Measurements from ENCODE around the gene ITFG2. TPM values are rescaled to one million over a fixed set of nuclear protein-coding genes. Genes with fewer than 3 reads are reported as not detected.
"Not testable (repeated sequence)": the region's sequence is repeated elsewhere in the genome, so short reads cannot be mapped to it uniquely, and the experiment has no call there.

Gene ITFG2
- total and polyA plus RNA-seq, 2 experiments from 2014 or later: 30.4 to 45.5 TPM

DNA sequence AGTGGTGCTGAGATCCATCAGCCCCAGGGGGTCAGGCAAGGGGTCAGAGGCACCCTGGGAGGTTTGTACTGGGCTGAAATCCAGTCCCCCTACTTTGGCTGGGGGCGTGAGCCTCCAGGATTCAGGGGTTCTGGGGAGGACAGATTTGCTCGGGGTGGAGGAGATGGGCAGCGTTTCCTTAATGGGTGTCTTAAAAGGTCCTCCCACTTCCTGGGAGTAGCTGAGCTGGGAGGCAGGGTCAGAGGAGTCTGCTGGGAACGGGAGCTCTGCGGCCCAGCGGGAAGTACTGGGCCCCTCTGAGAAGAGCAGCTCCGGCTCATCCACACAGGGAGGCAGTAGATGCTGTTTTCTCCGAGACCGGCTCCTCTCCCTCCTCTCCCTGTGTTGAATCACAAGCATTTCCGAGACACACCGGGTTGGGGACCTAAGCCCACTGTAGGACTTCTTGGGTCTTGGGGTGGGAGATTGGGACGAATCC lies 46.5 kb downstream of the ITFG2 start:
- Histone ChIP-seq H3K36me3 (no peaks in the 10 kb centered on the region), H3K4me3 (no peak overlapping the region), H3K27me3 (no peaks in the 10 kb centered on the region), H3K27ac (no peak overlapping the region), H3K4me1 (ENCODE audit: low read depth) (no peaks in the 10 kb centered on the region), H3K9me3 (ENCODE audit: low read depth) (no peaks in the 10 kb centered on the region)
- TF ChIP-seq, protein P1, sequence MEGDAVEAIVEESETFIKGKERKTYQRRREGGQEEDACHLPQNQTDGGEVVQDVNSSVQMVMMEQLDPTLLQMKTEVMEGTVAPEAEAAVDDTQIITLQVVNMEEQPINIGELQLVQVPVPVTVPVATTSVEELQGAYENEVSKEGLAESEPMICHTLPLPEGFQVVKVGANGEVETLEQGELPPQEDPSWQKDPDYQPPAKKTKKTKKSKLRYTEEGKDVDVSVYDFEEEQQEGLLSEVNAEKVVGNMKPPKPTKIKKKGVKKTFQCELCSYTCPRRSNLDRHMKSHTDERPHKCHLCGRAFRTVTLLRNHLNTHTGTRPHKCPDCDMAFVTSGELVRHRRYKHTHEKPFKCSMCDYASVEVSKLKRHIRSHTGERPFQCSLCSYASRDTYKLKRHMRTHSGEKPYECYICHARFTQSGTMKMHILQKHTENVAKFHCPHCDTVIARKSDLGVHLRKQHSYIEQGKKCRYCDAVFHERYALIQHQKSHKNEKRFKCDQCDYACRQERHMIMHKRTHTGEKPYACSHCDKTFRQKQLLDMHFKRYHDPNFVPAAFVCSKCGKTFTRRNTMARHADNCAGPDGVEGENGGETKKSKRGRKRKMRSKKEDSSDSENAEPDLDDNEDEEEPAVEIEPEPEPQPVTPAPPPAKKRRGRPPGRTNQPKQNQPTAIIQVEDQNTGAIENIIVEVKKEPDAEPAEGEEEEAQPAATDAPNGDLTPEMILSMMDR (IDR thresholded peaks at IDR 0.05; ENCODE audit: low read depth, low read length): no peak
- no peak for DNase-seq (ENCODE audit: low read depth in 1 of 2, low spot score in 1 of 2)

DNA sequence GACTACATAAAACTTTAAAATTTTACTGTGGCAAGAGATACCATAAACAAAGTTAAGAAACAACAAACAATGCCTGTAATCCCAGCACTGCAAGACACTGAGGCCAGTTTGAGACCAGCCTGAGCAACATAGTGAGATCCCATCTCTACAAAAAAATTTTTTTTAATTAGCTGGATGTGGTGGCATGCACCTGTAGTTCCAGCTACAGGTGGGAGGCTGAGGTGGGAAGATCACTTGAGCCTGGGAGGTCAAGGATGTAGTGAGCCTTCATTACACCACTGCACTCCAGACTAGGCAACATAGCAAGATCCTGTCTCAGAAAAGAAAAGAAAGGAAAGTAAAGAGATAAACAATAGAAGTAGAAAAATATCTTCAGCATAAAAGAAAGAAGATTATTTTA lies 47.7 kb downstream of the ITFG2 start:
- TF ChIP-seq, protein P1 (IDR thresholded peaks at IDR 0.05; ENCODE audit: low read depth, low read length): no peak
- no peaks in the 10 kb centered on the region for H3K27me3 ChIP-seq
- H3K36me3 ChIP-seq: no peaks in the 10 kb centered on the region
- DNase-seq (ENCODE audit: low read depth in 1 of 2, low spot score in 1 of 2): no peak
- no peaks in the 10 kb centered on the region for H3K4me1 ChIP-seq (ENCODE audit: low read depth)
- H3K4me3 ChIP-seq: no peak overlapping the region
- H3K9me3 ChIP-seq (ENCODE audit: low read depth): no peaks in the 10 kb centered on the region
- H3K27ac ChIP-seq: no peak overlapping the region

DNA sequence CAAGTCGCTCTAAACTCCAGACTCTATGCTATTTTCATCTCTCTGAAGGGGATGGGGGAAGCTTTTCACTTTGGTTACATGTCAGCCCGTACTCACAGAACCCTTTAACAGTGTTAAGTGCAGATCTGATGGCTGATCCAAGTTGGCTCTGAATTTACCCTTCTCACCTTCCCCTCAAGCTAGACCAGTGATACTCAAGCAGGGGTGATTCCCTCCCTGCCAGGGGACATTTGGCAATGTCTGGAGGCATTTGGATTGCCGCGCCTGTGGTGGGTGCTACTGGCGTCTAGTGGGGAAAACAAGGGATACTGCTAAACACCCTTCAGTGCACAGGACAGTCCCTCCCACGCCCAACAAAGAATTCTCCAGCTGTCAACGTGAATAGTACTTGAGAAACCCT lies 50.4 kb downstream of the ITFG2 start:
- no peak overlapping the region for H3K27ac ChIP-seq
- no peak for DNase-seq (ENCODE audit: low read depth in 1 of 2, low spot score in 1 of 2)
- H3K36me3 ChIP-seq: no peaks in the 10 kb centered on the region
- TF ChIP-seq, protein P1 (IDR thresholded peaks at IDR 0.05; ENCODE audit: low read depth, low read length): no peak
- no peak overlapping the region for H3K4me3 ChIP-seq
- H3K9me3 ChIP-seq (ENCODE audit: low read depth): no peaks in the 10 kb centered on the region
- no peaks in the 10 kb centered on the region for H3K27me3 ChIP-seq
- no peaks in the 10 kb centered on the region for H3K4me1 ChIP-seq (ENCODE audit: low read depth)

DNA sequence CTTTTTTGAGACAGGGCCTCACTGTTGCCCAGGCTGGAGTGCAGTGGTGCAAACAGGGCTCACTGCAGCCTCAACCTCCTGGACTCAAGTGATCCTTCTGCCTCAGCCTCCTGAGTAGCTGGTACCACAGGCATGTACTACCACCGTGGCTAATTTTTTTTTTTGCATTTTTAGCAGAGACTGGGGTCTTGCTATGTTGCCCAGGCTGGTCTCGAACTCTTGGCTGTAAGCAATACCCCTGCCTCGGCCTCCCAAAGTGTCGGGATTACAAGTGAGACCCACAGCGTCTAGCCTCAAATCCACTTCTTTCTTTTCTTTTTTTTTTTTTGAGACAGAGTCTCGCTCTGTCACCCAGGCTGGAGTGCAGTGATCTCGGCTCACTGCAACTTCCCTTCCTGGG lies 50.9 kb downstream of the ITFG2 start:
- not testable (repeated sequence) for H3K9me3 ChIP-seq (ENCODE audit: low read depth); H3K4me3 ChIP-seq; H3K36me3 ChIP-seq; H3K27me3 ChIP-seq; DNase-seq (ENCODE audit: low read depth in 1 of 2, low spot score in 1 of 2); H3K27ac ChIP-seq; H3K4me1 ChIP-seq (ENCODE audit: low read depth)

DNA sequence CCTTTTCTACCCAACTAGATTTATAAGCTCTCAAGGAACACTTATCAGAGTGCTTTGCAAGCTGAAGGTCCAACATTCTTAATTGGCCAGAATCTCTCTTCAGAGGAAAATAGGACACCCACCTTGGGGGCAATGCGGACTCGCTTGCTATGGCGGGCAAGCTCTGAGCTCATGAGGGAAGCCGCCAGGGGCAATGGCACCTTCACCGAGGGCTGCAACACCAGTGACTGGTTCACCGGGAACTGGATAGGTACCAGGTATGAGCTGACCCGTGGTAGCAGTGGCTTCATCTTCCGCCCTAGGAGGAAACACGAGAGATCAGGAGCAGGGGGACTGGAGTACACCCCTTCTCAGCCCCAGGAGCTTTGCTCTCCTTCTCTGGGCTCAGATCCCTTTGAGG lies 51.7 kb downstream of the ITFG2 start:
- Histone ChIP-seq H3K27me3 (no peaks in the 10 kb centered on the region), H3K27ac (no peak overlapping the region), H3K9me3 (ENCODE audit: low read depth) (no peaks in the 10 kb centered on the region), H3K4me3 (no peak overlapping the region), H3K36me3 (no peaks in the 10 kb centered on the region), H3K4me1 (ENCODE audit: low read depth) (no peaks in the 10 kb centered on the region)
- no peak for DNase-seq (ENCODE audit: low read depth in 1 of 2, low spot score in 1 of 2)
- TF ChIP-seq, protein P1 (IDR thresholded peaks at IDR 0.05; ENCODE audit: low read depth, low read length): no peak

DNA sequence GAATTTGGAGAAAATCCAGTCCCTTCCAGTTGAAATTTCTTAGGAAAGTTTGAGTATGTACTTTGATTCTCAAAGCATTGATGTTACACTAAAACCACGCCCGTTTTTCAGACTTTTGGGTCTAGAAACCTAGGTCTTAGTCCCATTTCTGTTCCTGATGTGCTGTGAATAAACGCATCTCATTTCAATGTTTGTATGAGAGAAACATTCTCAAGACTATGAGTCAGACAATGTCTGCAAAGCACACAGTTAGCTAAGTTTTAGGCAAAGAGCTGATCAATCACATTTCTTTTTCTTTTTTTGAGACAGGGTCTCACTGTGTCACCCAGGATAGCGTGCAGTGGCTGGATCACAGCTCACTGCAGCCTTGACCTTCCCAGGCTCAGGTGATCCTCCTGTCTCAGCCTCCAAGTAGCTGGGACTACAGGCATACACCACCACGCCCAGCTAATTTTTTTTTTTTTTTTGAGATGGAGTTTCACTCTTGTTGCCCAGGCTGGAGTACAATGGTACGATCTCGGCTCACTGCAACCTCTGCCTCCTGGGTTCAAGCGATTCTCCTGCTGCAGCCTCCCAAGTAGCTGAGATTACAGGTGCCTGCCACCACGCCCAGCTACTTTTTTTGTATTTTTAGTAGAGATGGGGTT lies 56.6 kb downstream of the ITFG2 start:
- not testable (repeated sequence) for DNase-seq (ENCODE audit: low read depth in 1 of 2, low spot score in 1 of 2); H3K36me3 ChIP-seq; H3K4me1 ChIP-seq (ENCODE audit: low read depth); H3K4me3 ChIP-seq; H3K27me3 ChIP-seq; H3K9me3 ChIP-seq (ENCODE audit: low read depth); H3K27ac ChIP-seq

Other genes with a start within 250 kb of the ITFG2 start
- gene FKBP4, start 17.7 kb upstream of the ITFG2 start, total RNA-seq: 96.3 and 124 TPM in 2 replicates
- 112 and 129 TPM in 2 replicates for gene FKBP4, start 17.7 kb upstream of the ITFG2 start, polyA plus RNA-seq
- not detected in 2 replicates for gene NRIP2, start 22.4 kb downstream of the ITFG2 start, total RNA-seq
- 1.3 and 1.4 TPM in 2 replicates for gene NRIP2, start 22.4 kb downstream of the ITFG2 start, polyA plus RNA-seq
- not detected in 2 replicates for gene TEX52, start 44.4 kb downstream of the ITFG2 start, total RNA-seq
- 0.15 TPM in 1 of 2 replicates, not detected in the other for gene TEX52, start 44.4 kb downstream of the ITFG2 start, polyA plus RNA-seq
- 9.9 and 36.1 TPM in 2 replicates for gene FOXM1, start 64.5 kb downstream of the ITFG2 start, total RNA-seq
- 11.5 and 44.3 TPM in 2 replicates for gene FOXM1, start 64.5 kb downstream of the ITFG2 start, polyA plus RNA-seq
- 27.7 and 50.6 TPM in 2 replicates for gene RHNO1, start 64.6 kb downstream of the ITFG2 start, total RNA-seq
- gene RHNO1, start 64.6 kb downstream of the ITFG2 start, polyA plus RNA-seq: 44.2 and 80.8 TPM in 2 replicates
- gene TULP3, start 78.2 kb downstream of the ITFG2 start, total RNA-seq: 19.5 and 20.1 TPM in 2 replicates
- 25.8 and 30.4 TPM in 2 replicates for gene TULP3, start 78.2 kb downstream of the ITFG2 start, polyA plus RNA-seq
- 29.1 and 31.9 TPM in 2 replicates for gene TEAD4, start 146.7 kb downstream of the ITFG2 start, total RNA-seq
- 21.3 and 23.9 TPM in 2 replicates for gene TEAD4, start 146.7 kb downstream of the ITFG2 start, polyA plus RNA-seq